Smooth muscle cell of the coronary artery (primary cell): ENCODE results near the gene C6orf118. TPM values are rescaled to one million over a fixed set of nuclear protein-coding genes. Genes with fewer than 3 reads are reported as not detected.

Source experiments
- total RNA-seq: library from RNA; depleted of rRNA; stranded (reverse); fragments of >200 nt; gene quantifications from 2 replicates; pipeline ENCODE4 v1.2.3, GENCODE V29; 2014; ENCODE audit warnings: low replicate concordance

The C6orf118 gene
- not detected in 2 replicates for total RNA-seq

DNA sequence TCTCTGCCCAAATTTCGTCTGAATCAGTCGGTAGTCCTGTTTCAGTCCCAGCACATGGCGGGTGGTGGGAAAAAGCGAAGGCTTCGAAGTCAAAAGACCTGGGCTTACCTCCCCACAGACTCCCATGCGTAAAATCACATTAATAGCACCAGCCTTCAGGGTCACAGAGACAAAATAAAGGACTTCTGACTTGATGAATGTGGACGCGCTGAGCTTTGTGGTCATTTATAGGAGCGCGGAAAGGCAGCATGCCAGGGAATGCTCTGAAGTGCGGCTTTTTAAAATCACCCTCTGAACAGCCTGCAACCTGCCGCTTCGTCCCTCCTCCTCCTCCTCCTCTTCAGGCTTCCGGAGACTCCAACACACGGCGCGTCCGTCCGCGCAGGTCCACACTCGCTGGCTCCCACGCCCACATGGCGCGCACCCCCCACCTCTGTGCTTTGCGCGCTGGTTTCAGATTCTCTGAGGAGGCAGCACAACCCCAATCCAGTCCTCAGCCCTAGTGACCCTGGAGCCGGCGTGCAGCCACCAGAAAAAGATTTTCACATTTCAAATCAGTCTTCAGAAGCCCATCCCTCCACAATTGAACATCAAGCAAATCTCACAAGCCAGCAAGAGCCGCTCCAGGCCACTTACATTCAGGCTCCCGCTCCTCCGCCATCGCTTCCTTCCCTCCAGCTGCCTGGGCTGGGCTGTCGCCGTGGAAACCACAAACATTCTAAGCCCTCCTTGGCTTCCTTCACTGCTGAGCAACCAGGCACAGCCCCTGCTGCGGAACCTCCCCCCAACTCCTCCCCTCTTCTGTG, at the start of gene C6orf118:
TSS of gene C6orf118 (minus strand) at position 680 of the 806 bp plus-strand sequence. CDS start at position 661, 19 bp downstream.

